ENCODE measurements around the gene PMPCA. TPM values are rescaled to one million over a fixed set of nuclear protein-coding genes. Genes with fewer than 3 reads are reported as not detected.

Gene PMPCA
- total and polyA plus RNA-seq, 2 of the 8 experiments (the other 6 are each of a cell fraction or from before 2014, with no cell fraction given): 60.0 to 88.2 TPM

- H3K23ac ChIP-seq (ENCODE audit: insufficient read length): no peak overlapping the region
- no peak overlapping the region for H2BK20ac ChIP-seq (ENCODE audit: low read length)
- no peak overlapping the region for H3K4me2 ChIP-seq (ENCODE audit: insufficient read depth in 1 of 2, low read depth in 2 of 2, low read length in 2 of 2)
- no peak overlapping the region for H2AFZ ChIP-seq (ENCODE audit: low read length)
- H2BK15ac ChIP-seq (ENCODE audit: low read length): no peak overlapping the region
- no peak overlapping the region for H2BK12ac ChIP-seq (ENCODE audit: low read depth, low read length)
- no peak overlapping the region for H3K18ac ChIP-seq (ENCODE audit: extremely low read depth, low read length)
- H3K4me1 ChIP-seq (replicated peaks in 1 of 4; ENCODE audit: control insufficient read depth in 3 of 4, insufficient read depth in 4 of 4, low read length in 3 of 4): no peaks in the 10 kb centered on the region
- FAIRE-seq (no peak), DNase-seq (ENCODE audit: low read depth in 1 of 2, low spot score in 2 of 2) (no peak)
- H4K91ac ChIP-seq (replicated peaks; ENCODE audit: insufficient read length, low read length): no peak overlapping the region
- H3K27ac ChIP-seq (ENCODE audit: low read depth, low read length): no peak overlapping the region
- no peak overlapping the region for H2BK120ac ChIP-seq (replicated peaks; ENCODE audit: low read depth, low read length)
- H3K27me3 ChIP-seq (replicated peaks in 1 of 4; ENCODE audit: control insufficient read depth in 3 of 4, extremely low read depth in 1 of 4, insufficient read depth in 3 of 4, low read length in 3 of 4): no peaks in the 10 kb centered on the region
- H2BK5ac ChIP-seq (ENCODE audit: low read depth, low read length): no peak overlapping the region
- no peaks in the 10 kb centered on the region for H3K79me1 ChIP-seq (ENCODE audit: low read depth, low read length)
- H3K9ac ChIP-seq (replicated peaks in 1 of 4; ENCODE audit: extremely low read depth in 1 of 4, low read depth in 3 of 4, low read length in 3 of 4): no peak overlapping the region
- no peak overlapping the region for H2AK5ac ChIP-seq (ENCODE audit: low read depth, low read length)
- H3K4ac ChIP-seq (replicated peaks; ENCODE audit: insufficient read length, low read depth, low read length): no peak overlapping the region
- H4K8ac ChIP-seq (ENCODE audit: extremely low read depth, insufficient read depth, low read length): no peak overlapping the region
- ChIA-PET CTCF (ENCODE audit: partially characterized antibody) (interaction anchor here (0.7 to 1.2 kb wide), 2 partner anchors 51 to 171 kb away, joined by 3 read pairs; no protein-coding TSS in a partner anchor), POLR2A (ENCODE audit: partially characterized antibody) (interaction anchor here (0.6 to 4.0 kb wide), 5 partner anchors 9 to 746 kb away, joined by 3 to 26 read pairs (median 3); partner anchors contain the start of genes DNLZ, ENTR1 and PMPCA)
- no peak overlapping the region for H3K4me3 ChIP-seq (ENCODE audit: extremely low read depth in 1 of 4, insufficient read depth in 2 of 4, low read depth in 3 of 4, low read length in 4 of 4)
- no peak overlapping the region for H4K5ac ChIP-seq (ENCODE audit: insufficient read length, low read depth, low read length)
- H3K36me3 ChIP-seq (ENCODE audit: control insufficient read depth in 2 of 4, insufficient read depth in 4 of 4, low read length in 3 of 4): peaks cover 12 to 32% (median 23%) of the 10 kb centered on the region in 4 experiments; a peak in 6 of 8 replicates
- no peaks in the 10 kb centered on the region for H3K9me3 ChIP-seq (ENCODE audit: insufficient read depth in 2 of 2, low read depth in 1 of 2, low read length in 1 of 2)
- no peaks in the 10 kb centered on the region for H3K79me2 ChIP-seq (ENCODE audit: control insufficient read depth in 1 of 2, insufficient read depth in 2 of 2, low read length in 2 of 2)
- H3K23me2 ChIP-seq (ENCODE audit: low read depth, low read length): no peaks in the 10 kb centered on the region
- no peak overlapping the region for H3K56ac ChIP-seq (replicated peaks; ENCODE audit: insufficient read length, low read depth, low read length)
- 92% methylated on average over 12 of the region's 12 CpGs; no CpG with 5 or more reads in 1 of the 2 experiments for WGBS, 2 experiments (ENCODE audit: extremely low coverage in 1 of 2, insufficient coverage in 1 of 2, insufficient read length in 1 of 2, insufficient replicate concordance in 2 of 2, low coverage in 1 of 2, low lambda C conversion rate in 2 of 2, missing lambda C conversion rate in 1 of 2)
- peaks cover 3% of the 10 kb centered on the region in 2 experiments for H4K20me1 ChIP-seq (replicated peaks in 1 of 2; ENCODE audit: control insufficient read depth in 1 of 2, insufficient read depth in 2 of 2, low read length in 2 of 2)
- H3K14ac ChIP-seq (ENCODE audit: insufficient read length): no peak overlapping the region
- TF ChIP-seq KDM4A (IDR thresholded peaks at IDR 0.05; ENCODE audit: low read depth, low read length, severe bottlenecking): no peak
- TF ChIP-seq CBX8 (IDR thresholded peaks at IDR 0.05; ENCODE audit: borderline replicate concordance, low read depth, low read length): no peak
- TF ChIP-seq KDM1A (IDR thresholded peaks at IDR 0.05; ENCODE audit: borderline replicate concordance, low read length): no peak
- no peak for TF ChIP-seq CHD1 (IDR thresholded peaks at IDR 0.05; ENCODE audit: low read depth, low read length)
- TF ChIP-seq YY1 (IDR thresholded peaks at IDR 0.05; ENCODE audit: low read depth, low read length): no peak
- no peak for TF ChIP-seq PHF8 (conservative IDR thresholded peaks at IDR 0.05; ENCODE audit: low read depth, low read length)
- no peak for TF ChIP-seq RXRA (IDR thresholded peaks at IDR 0.05; ENCODE audit: insufficient read depth, low read depth, low read length)
- no peak for TF ChIP-seq EGR1 (IDR thresholded peaks at IDR 0.05; ENCODE audit: borderline replicate concordance, low read depth, low read length)
- no peak for TF ChIP-seq JUND (IDR thresholded peaks at IDR 0.05; ENCODE audit: low read length)
- TF ChIP-seq BACH1 (IDR thresholded peaks at IDR 0.05; ENCODE audit: low read length): no peak
- TF ChIP-seq CHD2 (IDR thresholded peaks at IDR 0.05; ENCODE audit: low read length): no peak
- no peak for TF ChIP-seq JUN (IDR thresholded peaks at IDR 0.05; ENCODE audit: low read depth, low read length)
- no peak for TF ChIP-seq FOSL1 (IDR thresholded peaks at IDR 0.05; ENCODE audit: insufficient read depth, low read depth, low read length)
Measured at GRCh38 chr9:136426787-136427186, 16.3 kb downstream of the PMPCA start.

Data from H1 (cell line).